ENCODE data around the gene ZBTB7A.

Gene ZBTB7A

DNA sequence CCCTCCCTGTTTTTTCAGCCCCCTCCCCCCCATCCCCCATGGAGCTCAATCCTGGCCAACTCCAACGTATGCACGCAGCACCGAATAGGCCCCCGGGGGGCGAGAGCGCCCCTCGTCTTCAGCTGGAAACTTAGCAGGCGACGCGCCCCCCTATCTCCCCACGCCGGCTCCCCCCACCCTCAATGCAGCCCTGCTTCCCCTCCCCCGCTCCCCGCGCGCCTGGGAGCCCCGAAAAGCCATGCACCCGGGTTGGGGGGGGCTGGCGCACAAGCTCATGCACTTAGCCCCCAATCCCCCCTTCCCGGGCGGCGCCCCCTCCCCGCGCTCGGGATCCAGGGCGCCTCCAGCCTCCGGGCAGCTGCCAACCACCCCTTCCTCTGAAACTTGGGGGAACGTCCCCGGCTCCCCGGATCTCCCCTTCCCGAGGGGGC lies 508 bp downstream of the ZBTB7A start:
- peak; percentile 54 for DNase-seq

DNA sequence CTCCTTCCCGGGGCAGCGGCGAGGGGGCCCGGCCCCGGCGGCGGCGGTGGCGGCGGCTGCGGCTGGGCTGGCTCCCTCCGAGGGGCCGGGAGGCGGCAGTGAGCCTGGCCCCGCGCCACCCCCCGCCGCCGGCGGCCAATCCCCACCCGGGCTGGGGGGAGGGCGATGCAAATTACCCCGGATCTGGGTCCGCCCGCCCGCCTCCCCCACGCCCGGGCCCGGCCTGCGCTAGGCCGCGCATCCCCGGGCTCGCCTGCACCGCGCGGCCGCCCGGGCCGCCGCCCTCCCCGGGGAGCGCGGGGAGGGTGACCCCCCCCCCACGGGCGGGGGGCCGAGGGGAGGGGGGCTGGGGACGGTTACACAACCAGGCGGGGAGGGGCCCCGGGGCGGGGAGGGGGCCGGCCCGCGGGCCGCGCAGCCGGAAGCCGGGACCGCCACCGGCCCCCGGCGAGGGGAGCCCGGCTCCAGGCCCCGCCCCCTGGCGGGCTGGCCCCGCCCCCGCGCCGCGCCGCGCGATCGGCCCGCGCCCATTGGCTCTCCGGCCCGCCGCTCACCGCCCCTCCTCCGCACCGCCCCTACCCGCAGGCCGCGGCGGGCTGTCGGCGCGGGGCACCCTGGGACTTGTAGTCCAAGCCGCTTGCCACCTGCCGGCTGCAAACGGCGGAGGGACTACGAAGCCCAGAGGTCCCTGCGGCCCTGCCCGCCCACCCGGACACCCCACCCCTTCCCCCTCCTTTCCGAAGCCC lies 1.1 kb downstream of the ZBTB7A start:
- DNase-seq, result peak; percentile 94

DNA sequence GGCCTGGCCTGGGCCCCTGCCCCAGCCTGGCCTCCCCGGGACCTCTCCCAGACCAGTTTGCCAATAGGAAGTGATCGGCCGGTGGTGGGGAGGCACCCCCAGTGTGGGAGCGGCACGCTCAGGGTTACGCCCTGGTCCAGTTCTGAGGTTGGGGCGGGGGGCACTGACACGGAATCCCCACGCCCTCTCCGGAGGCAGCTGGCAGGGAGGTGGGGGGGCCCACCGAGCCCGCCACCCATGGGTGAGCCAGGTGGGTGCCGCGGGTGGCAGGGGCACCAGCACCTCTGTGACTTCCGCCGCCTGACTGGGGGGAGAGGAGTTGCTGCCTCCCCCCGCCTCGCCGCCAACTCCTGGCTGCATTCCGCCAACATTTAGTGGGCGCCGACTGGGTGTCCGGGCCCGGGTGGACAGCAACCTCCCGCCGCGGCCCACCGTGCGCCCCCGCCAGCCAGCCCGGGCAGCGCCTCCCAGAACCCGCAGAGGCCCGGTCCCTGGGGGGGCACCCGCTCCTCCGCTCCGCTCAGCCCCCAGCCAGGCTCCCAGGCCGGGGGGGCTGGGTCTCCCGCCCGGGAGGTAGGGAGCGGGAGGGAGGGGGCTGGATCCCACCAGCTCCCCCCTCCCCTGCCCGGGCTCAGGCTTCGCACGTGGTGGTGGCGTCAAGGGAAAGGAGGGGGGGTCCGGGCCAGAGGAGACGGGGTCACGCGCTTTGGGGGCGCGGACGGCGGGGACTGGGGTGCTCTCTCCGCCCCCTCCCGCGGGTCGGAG lies 2.0 kb downstream of the ZBTB7A start:
- no peak for DNase-seq

DNA sequence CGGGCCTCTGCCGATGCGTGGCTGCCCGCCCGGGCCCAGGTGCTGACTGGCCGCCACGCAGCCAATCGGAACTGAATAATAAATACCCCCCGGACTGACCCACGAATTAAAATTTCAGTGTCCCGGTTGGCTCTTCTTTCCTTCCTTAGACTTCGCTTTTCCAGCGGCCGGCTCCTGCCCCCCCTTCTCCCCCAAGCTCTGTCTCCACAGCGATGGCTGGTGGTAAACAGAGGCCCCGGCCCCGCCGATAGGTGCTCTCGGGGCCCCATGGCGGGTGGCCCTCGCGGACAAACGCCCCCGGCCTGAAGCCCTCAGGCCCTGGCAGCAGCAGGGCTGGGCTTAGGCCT lies 2.6 kb downstream of the ZBTB7A start:
- no peak for DNase-seq

DNA sequence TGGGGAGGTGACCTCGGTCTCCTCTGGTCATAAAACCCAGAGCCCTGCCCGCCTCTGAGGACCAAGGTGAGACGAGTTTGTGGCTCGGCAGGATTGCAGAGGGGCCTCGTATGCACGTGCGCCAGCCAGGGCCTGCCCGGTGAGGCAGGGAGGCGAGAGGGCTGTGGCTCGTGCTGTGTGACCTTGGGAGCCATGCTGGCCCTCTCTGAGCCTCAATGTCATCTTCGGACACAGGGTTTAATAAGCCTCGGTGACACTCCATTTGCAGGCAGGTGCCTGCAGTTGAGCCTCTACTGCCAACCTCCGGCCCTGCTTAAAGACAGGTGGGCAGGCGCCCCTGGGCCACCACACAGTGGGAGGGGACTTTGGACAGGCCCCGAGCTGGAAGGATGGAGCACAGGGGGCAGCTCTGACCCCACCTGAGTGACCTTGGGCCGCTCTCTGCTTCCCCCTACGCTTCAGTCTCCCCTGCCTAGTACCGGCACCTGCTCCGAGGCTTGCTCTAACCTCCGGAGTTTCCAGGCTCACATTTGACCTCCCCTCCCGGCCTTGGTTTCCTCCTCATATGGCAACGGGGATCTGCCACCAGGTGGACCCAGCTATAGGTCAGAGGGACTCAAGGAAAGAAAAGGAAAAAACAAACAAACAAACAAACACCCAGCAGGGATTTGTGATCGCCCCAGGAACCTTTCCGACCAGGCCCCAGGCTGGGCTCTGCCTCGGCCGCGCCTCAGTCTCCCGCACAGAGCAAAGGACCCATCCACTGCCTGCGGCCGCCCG lies 3.1 kb downstream of the ZBTB7A start:
- DNase-seq, result no peak

DNA sequence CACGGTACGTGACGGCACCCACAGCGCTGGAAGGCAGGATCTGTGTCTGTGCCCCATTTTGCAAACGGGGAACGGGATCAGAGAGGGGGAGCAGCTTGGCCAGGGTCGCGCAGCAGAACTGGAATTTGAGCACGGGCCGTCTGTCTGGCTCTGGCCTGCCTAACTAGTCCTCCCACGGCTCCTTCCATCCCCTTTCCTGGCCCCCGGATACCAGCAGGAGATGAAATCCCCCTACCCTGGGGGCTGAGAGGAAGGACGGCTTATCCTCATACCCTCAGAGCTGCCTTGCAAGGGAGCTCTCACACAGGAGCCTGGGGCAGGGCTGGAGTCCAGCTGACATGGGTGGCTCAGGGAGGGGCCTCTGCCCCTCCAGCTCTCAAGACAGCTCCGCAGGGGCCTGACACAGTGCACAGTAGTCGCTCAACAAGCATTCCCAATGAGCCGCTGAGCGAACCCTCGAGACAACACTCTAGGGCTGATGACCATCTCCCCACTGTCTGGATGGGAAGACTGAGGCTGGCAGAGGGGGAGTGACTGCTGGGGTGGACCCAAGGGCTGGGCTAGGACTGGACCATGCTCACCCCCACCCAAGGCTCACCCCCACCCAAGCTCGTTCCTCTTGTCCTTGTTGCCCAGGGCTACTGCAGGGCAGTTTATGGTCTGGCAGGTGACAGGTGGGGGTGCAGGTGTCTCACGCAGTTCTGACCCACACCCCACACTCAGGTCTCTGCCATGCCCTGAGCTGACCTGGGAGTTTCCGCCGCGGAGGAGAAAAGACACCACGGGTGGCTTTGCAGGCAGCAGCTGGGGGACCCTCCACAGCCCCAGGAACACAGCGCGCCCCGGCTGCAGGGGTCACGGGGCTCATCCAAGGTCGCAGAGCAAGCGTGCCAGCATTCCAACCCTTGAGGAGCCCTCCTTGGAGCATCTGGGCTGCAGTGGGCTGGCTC lies 4.0 kb downstream of the ZBTB7A start:
- DNase-seq, result no peak

DNA sequence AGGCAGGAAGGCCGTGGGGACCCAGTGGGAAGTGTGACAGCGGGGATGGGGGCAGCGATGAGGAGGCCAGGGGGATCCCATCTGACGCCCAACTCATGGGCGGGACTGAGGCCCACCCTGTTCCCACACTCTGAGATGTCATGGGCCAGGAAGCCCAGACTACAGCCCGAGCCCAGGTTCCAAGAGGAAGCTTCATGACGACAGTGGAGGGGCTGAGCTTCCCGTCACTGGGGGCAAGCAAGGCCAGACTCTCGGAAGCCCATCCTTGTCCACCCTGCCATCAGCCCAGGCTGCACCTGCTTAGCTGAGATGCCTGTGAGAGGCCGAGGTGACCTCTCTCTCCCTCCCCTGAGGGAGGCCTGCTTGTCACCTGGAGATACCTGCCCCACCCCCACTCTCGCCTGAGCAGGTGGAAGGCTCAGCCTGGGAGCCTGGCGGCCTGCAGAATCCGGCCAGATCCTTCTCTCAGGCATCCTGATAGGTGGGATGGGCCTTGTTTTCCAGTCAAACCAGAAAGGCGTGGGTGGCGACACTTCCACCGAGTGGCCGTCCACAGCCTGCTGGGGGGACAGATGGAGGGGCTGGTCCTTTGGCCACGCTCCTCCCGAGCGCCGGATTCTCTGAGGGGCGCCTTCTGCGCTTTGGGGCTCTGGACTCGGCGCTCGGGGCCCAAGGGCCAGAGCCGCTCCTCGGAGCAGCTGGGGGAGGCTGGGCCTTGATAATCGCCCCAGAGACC lies 4.8 kb downstream of the ZBTB7A start:
- no peak for DNase-seq

DNA sequence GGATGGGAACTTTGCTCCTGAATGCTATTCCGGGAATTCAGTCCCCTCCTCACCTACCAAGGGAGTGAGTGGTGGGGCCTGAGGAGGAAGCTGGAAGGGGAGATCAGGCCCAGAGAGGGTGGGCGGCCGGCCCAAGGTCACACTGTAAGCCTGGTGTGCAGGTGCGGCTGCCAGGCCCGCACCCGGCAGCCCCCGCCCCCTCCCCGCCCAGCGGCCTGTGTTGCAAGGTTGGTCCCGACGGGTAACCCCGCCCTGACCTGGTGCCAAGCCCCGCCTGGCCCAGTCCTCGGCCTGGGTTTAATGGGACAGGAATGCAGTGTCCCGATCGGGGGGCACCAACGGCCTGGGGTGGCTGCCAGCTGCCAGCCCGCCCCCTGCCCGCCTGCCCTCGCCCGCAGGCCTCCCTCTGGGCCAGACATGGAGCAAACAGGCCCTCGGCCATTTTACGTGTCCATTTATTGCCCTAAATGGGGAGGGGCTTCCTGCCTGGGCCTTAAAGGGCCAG lies 5.5 kb downstream of the ZBTB7A start:
- no peak for DNase-seq

DNA sequence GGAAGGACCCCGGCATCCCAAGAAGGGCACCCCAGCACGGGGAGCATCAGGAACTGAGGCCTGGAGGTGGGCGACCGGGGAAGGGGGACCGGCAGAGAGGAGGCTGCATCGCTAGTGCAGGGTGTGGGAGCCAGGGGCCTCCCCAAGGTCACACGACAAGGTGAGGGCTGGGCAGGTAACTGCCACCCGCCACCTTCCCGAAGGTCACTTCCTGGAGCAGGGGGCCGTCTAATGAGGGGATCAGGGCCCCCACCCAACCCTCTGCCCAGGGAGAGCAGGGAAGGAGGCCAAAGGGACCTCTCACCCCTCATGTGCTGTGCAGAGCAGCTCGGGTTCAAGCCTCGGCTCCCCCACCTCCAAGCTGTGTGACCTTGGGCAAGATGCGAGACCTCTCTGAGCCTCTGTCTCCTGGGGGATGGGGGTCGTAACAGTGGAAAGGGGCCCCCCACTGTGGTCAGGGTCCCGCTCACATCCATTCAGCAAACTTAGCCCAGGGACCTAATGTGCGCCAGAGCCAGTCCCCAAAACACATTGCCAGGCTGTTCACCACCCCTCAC lies 6.0 kb downstream of the ZBTB7A start:
- no peak for DNase-seq

DNA sequence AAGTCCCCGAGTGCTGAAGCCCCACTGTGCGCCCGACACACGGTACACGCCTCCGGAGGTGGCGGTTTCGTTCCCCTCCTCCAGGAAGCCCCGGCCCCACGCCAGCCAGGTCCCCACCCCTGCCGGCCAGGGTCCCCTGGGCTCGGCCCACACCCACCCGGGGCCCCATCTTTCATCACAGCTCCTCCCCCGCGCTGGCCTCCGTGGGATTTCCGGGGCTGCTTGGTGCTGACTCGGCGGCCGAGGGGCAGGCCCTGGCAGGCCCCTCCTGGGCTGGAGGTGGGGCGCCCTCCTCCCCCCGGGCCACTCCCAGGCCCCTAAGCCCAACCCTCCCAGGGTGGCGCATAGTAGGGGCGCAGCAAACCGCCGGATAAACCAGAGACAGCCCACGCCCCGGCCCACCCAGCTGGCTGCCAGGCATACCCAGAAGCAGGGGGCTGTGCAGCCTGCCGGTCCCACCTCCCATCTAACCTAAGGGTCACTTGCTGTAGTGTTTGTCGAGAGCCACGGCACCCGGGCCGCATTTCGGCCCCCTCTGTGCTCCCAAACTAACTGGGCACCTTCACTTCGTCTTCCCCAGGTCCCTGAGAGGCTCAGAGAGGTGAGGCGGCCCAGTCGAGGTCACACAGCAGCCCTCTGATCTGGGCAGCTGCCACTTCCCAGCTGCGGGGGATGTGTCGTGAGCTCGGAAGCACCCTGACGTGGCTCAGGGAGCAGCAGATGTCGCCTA lies 6.6 kb downstream of the ZBTB7A start:
- DNase-seq, result no peak

DNA sequence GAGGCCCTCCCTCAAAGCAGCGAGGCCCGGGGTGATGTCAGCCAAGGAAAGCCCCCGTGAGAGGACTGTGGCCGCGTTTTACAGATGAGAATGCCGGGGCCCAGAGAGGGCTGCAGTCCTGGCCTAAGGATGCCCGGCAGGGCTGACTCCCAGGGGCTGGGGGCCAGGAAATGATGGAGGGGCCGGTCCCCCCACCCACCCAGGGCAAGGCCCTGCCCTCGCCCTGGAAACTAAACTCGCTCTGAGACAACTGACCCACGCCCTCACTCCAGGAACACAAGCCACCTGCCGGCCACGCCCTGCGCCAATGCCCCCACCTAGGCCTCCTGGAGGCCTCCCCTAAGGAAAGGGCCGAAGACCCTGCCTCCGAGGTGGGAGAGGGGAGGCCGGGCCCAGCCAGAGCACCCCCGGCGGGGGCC lies 7.2 kb downstream of the ZBTB7A start:
- no peak for DNase-seq

DNA sequence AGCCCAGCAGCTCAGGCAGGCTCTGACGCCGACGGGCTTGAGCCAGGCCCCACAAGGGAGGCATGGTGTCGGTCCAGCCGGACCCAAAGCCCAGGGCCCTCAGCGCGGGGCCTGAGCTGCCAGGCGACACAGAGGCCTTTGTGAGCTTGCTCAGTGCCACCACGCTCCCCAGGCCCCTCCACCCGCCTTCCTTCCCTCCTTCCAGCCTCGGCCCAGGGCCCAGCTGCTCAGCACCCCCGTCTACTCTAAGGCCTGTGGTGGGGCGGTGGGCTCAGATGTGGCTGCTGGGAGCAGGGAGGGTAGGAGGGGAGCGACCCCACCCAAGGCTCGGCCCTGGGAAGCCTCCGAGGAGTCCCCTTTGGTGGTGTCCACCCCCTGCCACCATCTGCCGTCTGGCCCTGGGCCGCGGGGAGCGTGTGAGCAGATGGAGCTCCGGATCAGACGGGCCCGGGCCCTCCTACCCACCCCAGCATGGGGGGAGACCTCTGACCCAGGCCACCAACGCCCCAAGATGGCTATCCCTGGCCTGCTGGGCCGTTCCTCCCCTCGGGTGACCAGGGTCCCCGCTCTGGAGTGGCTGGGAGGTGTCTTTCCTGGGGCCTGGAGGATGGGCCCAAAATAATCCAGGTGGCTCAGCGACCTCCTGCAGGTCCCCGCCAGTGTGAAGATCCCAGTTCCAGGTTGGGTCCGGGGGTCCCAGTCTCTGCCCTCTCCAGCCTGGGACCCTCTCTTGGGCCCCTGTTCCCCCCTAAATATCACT lies 7.8 kb downstream of the ZBTB7A start:
- no peak for DNase-seq

DNA sequence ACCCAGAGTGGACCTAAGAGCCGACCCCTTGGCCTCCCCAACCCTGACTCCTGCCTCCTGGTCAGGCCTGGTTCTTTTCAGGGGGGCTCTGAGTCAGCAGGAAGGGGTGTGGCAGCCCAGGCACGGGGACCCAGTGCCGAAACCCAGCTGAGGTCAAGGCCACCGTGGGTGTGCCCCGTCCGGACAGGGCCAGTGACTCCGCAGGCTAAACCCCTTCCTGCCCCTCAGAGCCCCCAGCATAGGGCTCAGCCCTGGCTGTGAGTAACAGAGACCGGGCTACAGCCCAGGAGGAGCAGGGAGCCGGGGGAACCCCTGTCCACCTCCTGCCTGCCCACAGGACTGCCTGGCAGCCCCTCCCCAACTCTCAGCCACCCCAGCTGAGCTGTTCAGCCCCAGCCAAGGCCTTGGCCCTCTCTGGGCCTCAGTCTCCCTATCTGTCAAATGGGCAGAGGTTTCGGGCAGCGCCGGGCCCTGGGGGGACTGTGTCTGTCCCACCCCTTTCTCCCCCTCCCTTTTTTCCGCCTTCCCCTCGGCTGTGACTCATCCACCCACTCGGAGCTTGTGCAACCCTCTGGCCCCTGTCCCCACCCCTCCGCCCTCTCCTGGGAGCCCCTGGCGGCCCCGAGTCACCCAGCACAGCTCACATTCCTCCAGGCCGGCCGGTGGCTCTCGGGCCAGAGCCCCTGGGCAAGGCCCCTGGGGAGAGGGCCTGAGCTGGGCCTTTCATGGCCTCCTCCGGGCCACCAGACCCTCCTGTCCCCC lies 8.6 kb downstream of the ZBTB7A start:
- peak; percentile 59 for DNase-seq

DNA sequence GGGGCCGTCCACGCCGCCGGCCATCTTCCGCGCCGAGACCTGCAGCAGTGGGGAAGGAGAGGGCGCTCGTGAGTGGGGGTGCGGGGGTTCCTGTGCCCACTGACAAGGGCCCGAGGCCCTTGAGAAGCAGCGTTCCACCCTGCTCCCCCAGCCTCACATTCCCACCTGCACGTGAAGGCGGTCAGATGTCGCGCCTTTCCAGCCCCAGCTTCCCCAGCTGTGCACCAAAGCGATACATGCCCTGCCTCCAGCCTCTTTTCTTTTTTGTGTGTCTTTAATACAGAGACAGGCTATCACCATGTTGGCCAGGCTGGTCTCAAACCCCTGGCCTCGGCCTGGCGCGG lies 11.5 kb downstream of the ZBTB7A start:
- DNase-seq, result no peak

DNA sequence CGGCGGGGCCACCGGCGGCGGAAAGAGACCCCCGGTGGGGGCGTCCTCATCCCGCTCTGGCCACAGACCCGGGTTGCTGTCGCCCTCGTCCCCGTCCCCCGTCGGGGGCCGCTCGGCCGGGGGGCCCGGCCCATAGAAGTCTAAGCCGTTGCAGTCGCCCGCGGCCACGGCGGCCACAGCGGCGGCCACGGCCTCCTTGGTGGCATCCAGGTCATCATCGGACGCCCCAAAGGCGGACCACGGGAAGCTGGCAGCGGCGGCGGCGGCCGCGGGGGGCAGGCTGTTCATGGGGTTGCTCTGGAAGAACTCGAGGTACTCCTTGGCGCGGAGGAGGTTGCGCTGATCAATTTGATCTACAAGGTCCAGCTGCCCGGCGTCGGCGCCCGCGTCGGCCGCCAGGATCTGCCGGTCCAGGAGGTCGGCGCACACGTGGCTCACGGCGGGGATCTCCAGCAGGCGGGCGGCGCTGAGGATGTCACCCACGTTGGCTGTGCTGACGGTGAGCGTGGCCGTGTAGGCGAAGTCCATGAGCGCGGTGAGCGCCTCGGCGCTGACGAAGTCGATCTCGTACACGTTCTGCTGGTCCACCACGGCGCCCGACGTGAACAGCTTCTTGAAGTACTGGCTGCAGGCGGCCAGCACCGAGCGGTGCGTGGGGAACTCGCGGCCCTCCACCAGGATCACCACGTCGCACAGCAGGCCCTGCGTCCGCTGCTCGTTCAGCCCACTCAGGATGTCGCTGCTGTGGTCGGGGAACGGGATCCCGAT lies 12.1 kb downstream of the ZBTB7A start:
- no peak for DNase-seq

DNA sequence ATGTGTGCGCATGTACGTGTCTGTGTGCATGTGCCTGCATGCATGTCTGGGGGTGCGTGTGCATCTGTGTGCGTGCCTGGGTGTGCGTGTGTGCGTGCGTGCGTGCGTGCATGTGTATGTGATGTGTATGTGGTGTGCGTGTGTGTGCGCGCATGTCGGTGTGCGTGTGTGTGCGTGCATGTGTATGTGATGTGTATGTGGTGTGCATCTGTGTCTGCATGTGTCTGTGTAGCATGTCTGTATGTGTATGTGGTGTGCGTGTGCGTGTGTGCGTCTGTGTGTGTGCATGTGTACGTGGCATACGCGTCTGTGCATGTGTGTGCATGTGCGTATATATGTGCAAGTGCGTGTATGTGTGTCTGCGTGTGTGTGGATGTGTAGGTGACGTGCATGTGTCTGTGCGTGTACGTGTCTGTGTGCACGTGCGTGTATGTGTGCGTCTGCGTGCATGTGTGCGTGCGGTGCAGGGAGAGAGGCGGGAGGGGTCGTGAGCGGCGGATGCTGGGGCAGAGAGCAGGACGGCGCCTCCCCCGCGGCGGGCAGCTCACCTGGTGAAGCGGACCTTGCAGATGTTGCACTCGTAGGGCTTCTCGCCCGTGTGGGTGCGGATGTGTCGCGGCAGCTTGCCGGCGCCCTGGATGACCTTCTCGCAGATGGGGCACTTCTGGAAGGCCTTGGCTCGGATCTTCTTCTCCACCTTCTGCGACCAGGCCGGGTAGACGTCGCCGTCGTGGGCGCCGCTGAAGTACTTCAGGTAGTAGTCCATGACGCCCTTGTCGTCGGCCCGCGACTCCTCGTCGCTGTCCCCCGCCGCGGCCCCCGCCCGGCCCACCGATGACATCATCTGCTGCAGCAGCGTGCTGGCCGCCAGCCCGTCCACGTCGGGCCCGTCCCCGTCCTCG lies 13.0 kb downstream of the ZBTB7A start:
- DNase-seq, result no peak

DNA sequence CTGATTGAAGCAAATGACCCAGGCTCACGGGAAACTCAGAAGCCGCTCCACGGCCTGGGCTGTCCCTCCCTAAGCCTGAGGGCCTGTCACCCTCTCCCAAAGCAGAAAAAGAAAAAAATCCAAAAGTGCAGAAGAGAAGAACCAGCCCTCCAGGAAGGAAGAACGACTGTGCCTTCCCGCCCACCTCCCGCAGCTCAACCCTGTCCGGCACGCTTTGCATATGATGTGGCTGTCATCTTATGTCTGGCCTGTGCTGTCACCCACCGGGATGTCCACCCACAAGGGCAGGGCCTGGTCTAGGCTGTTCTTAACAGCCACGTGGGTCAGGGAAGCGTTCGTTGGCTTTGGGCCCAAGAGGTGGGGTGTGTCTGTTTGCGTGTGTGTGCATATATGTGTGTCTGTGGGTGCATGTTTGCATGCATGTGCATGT lies 13.7 kb downstream of the ZBTB7A start:
- DNase-seq, result no peak

Data from activated T-cell treated with anti-CD3 and anti-CD28 coated beads for 4 hours (primary cell).